K562 (cell line): Measurements from ENCODE around the gene DACT3. TPM values are rescaled to one million over a fixed set of nuclear protein-coding genes. Genes with fewer than 3 reads are reported as not detected.

Experiments used
- ATAC-seq: fragments of 200-7000 bp; cut with Tn5 transposase; 3 replicates; pipeline ENCODE4 v1.9.1; 2020; ENCODE audit warnings: moderate library complexity
- BruUV-seq: library from RNA; stranded (reverse); fragments of 400-500 nt; replicated peaks from 2 replicates; lab custom pipeline; 2021; lab: Mats Ljungman, UMichigan
- CTCF ChIA-PET: fragments of 300-600 bp; formaldehyde crosslinking; extraction: SDS; loops from one replicate; lab custom pipeline; 2021; ENCODE audit warnings: low intra/inter-chr PET ratio; lab: Yijun Ruan, JAX
- POLR2A ChIA-PET: fragments of 300-600, 350-650 bp; sonication (Branson Sonifier 250); formaldehyde crosslinking; extraction: SDS; loops from one replicate; lab custom pipeline; 2021; ENCODE audit warnings: antibody characterized with exemption, inconsistent platforms; lab: Yijun Ruan, JAX
- DNase-seq, 4 experiments: peaks; one replicate each; pipeline versions ENCODE4 v3.0.0 to v3.0.0-alpha.2; 2011 to 2018; ENCODE audit warnings: low spot score in 3 of 4, mixed read lengths in 3 of 4; ENCODE audit errors: extremely low read depth in 1 of 4
- FAIRE-seq: peaks from 2 replicates; lab custom pipeline; 2011; peaks lifted over from hg19 to GRCh38; lab: Jason Lieb, UNC
- H2AFZ ChIP-seq: 2 replicates; pipeline ENCODE4 v1.6.0; 2011; ENCODE audit warnings: low read depth, low read length, control low read depth, inconsistent platforms
- H3K27ac ChIP-seq: fragments of 200-600 bp; 3 replicates; pipeline ENCODE4 v1.8.0; 2011; ENCODE audit warnings: low read depth, mild to moderate bottlenecking, control low read depth, inconsistent platforms, low read length, moderate library complexity, mixed read lengths; ENCODE audit errors: extremely low read depth
- H3K27me3 ChIP-seq, 2 experiments: fragments of 300-600 bp in 1 of 2; 2 replicates in 1 of 2; 3 replicates in 1 of 2; pipeline versions ENCODE4 v1.6.0 to v1.8.0; 2011; ENCODE audit warnings: inconsistent platforms in 2 of 2, low read length in 2 of 2, mild to moderate bottlenecking in 1 of 2, mixed read lengths in 1 of 2, moderate library complexity in 1 of 2; ENCODE audit not compliant: control insufficient read depth in 2 of 2, insufficient read depth in 2 of 2
- H3K36me3 ChIP-seq: fragments of 300-600 bp; 3 replicates; pipeline ENCODE4 v1.8.0; 2011; ENCODE audit warnings: mild to moderate bottlenecking, low read length, inconsistent platforms; ENCODE audit not compliant: control insufficient read depth, insufficient read depth
- H3K4me1 ChIP-seq, 2 experiments: fragments of 200-600 bp in 1 of 2; replicated peaks in 1 of 2; 2 replicates in 1 of 2; 3 replicates in 1 of 2; pipeline versions ENCODE4 v1.5.1 to v1.8.0; 2011; ENCODE audit warnings: inconsistent platforms in 2 of 2, low read length in 2 of 2, mild to moderate bottlenecking in 1 of 2, mixed read lengths in 1 of 2, moderate library complexity in 1 of 2; ENCODE audit not compliant: control insufficient read depth in 2 of 2, insufficient read depth in 2 of 2
- H3K4me2 ChIP-seq: 2 replicates; pipeline ENCODE4 v1.6.1; 2011; ENCODE audit warnings: low read length, control low read depth, inconsistent platforms, mixed read lengths; ENCODE audit not compliant: insufficient read depth
- H3K4me3 ChIP-seq: fragments of 200-600 bp; sonication (generic), shearing (Covaris generic); 2 replicates; pipeline ENCODE4 v1.5.1; 2016; ENCODE audit warnings: control low read depth, inconsistent platforms
- H3K79me2 ChIP-seq: fragments of 200-600 bp; 3 replicates; pipeline ENCODE4 v1.8.0; 2011; ENCODE audit warnings: low read length, inconsistent platforms; ENCODE audit not compliant: control insufficient read depth, insufficient read depth
- H3K9ac ChIP-seq, 2 experiments: 2 replicates each; pipeline versions ENCODE4 v1.6.0 to v1.6.1; 2011; ENCODE audit warnings: low read depth in 2 of 2, low read length in 2 of 2, control low read depth in 1 of 2, inconsistent platforms in 1 of 2, mild to moderate bottlenecking in 1 of 2, mixed read lengths in 1 of 2; ENCODE audit not compliant: insufficient read depth in 1 of 2
- H3K9me1 ChIP-seq: one replicate; pipeline ENCODE4 v1.6.0; 2011; ENCODE audit warnings: inconsistent platforms, mild to moderate bottlenecking, low read length, moderate library complexity; ENCODE audit not compliant: control insufficient read depth, insufficient read depth
- H3K9me3 ChIP-seq: replicated peaks from 2 replicates; pipeline ENCODE4 v1.5.1; 2011; ENCODE audit warnings: low read depth, low read length, inconsistent platforms; ENCODE audit not compliant: control insufficient read depth, insufficient read depth
- H4K20me1 ChIP-seq: replicated peaks from 2 replicates; pipeline ENCODE4 v1.6.1; 2011; ENCODE audit warnings: low read length, inconsistent platforms, mixed read lengths; ENCODE audit not compliant: control insufficient read depth, insufficient read depth
- DMBX1 ChIP-seq: fragments of 250-450 bp; sonication (Bioruptor Pico); IDR thresholded peaks from 2 replicates; pipeline ENCODE4 v1.8.0; 2022; ENCODE audit warnings: inconsistent platforms, mild to moderate bottlenecking, moderate library complexity, borderline replicate concordance
- EWSR1 ChIP-seq: fragments of 450-650 bp; IDR thresholded peaks from 2 replicates; pipeline ENCODE4 v1.6.1; 2018; ENCODE audit warnings: borderline replicate concordance, mild to moderate bottlenecking, low read depth, moderate library complexity; ENCODE audit not compliant: partially characterized antibody
- TBL1XR1 ChIP-seq, 2 experiments: IDR thresholded peaks; 2 replicates each; pipeline ENCODE4 v1.6.1; 2012; ENCODE audit warnings: improper control_type of control experiment in 2 of 2, low read length in 2 of 2, mild to moderate bottlenecking in 1 of 2
- USF1 ChIP-seq: sonication (generic); formaldehyde crosslinking; IDR thresholded peaks from 2 replicates; pipeline ENCODE4 v1.9.0; 2022; ENCODE audit warnings: mild to moderate bottlenecking, missing genetic modification reagents
- ZNF239 ChIP-seq: fragments of 250-450 bp; sonication (Bioruptor Pico); IDR thresholded peaks from 2 replicates; pipeline ENCODE4 v1.4.0; 2020; ENCODE audit warnings: mild to moderate bottlenecking
- WGBS: fragments of 100-300 bp; shearing (Covaris generic); methylation state at CpG from one replicate; pipeline ENCODE4 v1.1.6; 2016; ENCODE audit warnings: low coverage, mixed read lengths; ENCODE audit not compliant: insufficient coverage; ENCODE audit errors: missing lambda C conversion rate; 5-methylcytosine and 5-hydroxymethylcytosine counted together
- in situ Hi-C: fragments of 300-500 bp; cut with MboI; formaldehyde crosslinking; loops from 4 replicates; pipeline ENCODE4 v1.15.0; 2018; ENCODE audit warnings: inconsistent platforms, mixed read lengths
- intact Hi-C: fragments of 100-400 bp; cut with micrococcal nuclease; formaldehyde crosslinking; loops from 2 replicates; pipeline ENCODE4 v1.14.2; 2022
- polyA plus RNA-seq, 8 experiments: library from polyadenylated mRNA; depleted of rRNA in 4 of 8; stranded (reverse) in 5 of 8; unstranded in 3 of 8; fragments of >200 nt; fragmentation: Nextera tagmentation in 2 of 8; fragmentation: Illumina TruSeq in 1 of 8; extraction: Ambion mirVana in 2 of 8; extraction: Trizol in 1 of 8; gene quantifications; 2 replicates each; pipeline versions ENCODE4 v1.2.1 to v1.2.3, GENCODE V29; 2011 to 2014; ENCODE audit warnings: inconsistent platforms in 1 of 8, missing spikeins in 1 of 8
- total RNA-seq, 7 experiments: library from RNA; depleted of rRNA in 6 of 7; stranded (reverse); fragments of >200 nt in 6 of 7; fragmentation: Illumina TruSeq in 2 of 7; extraction: Trizol in 2 of 7; gene quantifications; 2 replicates each; pipeline versions ENCODE4 v1.2.1 to v1.2.3, GENCODE V29; 2011 to 2021; ENCODE audit warnings: low replicate concordance in 1 of 7
- TF ChIP-seq, protein P1 (sequence below): fragments of 450-650 bp; conservative IDR thresholded peaks from 2 replicates; pipeline ENCODE4 v1.6.1; 2016; ENCODE audit warnings: missing genetic modification characterization, low read depth, mild to moderate bottlenecking, control low read depth, missing compliant biosample characterization

Gene DACT3
- total and polyA plus RNA-seq, 9 of the 15 experiments (the other 6 are each of a cell fraction or from before 2014, with no cell fraction given): 0.67 to 6.5 (median 3.5) TPM

- H3K4me1 ChIP-seq: peaks cover 4 to 6% of the 10 kb centered on the region in 2 experiments; a peak in 4 of 5 replicates
- no peaks in the 10 kb centered on the region for H3K9me1 ChIP-seq
- no peaks in the 10 kb centered on the region for H3K27me3 ChIP-seq
- POLR2A ChIA-PET: no interaction called here
- no peak overlapping the region for H3K4me2 ChIP-seq
- H3K9me3 ChIP-seq: no peaks in the 10 kb centered on the region
- H3K9ac ChIP-seq: no peak overlapping the region
- BruUV-seq: no TSS peak
- in situ Hi-C loops: no loop called here
- intact Hi-C loops: no loop called here
- DNase-seq (peak in 1 of 4 experiments; percentile 6), FAIRE-seq (no peak), ATAC-seq (peak; percentile 33; the same call in 2 of the 3 replicates)
- H3K27ac ChIP-seq: no peak overlapping the region
- 21% methylated on average over 3 of the region's 3 CpGs for WGBS
- no peaks in the 10 kb centered on the region for H3K36me3 ChIP-seq
- no peaks in the 10 kb centered on the region for H4K20me1 ChIP-seq
- no peak overlapping the region for H3K4me3 ChIP-seq
- CTCF ChIA-PET: no interaction called here
- no peak for TF ChIP-seq ZNF239
- TF ChIP-seq TBL1XR1 (IDR thresholded peaks at IDR 0.05; ENCODE audit: low read length in 2 of 2): no peak
- TF ChIP-seq EWSR1: no peak
- no peak for TF ChIP-seq USF1
- H2AFZ ChIP-seq: peak overlapping the region; percentile 21; the same call in 1 of the 2 replicates
- H3K79me2 ChIP-seq: no peaks in the 10 kb centered on the region
Observed at GRCh38 chr19:46644720-46645119, 16.3 kb downstream of the DACT3 start.

DNA sequence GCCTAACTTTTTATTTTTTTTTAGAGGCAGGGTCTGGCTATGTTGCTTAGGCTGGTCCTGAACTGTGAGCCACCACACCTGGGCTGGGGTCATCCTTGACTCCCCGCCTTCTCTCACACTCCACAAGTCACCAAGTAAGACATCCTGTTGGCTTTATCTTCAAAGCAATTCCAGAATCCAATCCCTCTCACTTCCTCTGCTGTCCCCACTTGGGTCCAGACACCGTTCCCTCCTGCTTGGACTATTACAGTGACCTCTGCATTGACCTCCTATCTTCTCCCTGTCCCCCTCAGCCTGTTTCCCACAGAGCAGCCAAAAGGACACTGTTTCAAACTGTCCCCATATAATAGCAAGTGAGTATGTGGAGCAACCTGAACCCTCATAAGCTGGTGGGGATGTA is 20.3 kb downstream of the DACT3 start:
- H3K27me3 ChIP-seq: no peaks in the 10 kb centered on the region
- 55% methylated on average over 2 of the region's 2 CpGs for WGBS
- no peak overlapping the region for H3K4me2 ChIP-seq
- no TSS peak for BruUV-seq
- no peaks in the 10 kb centered on the region for H3K79me2 ChIP-seq
- peaks cover 18 to 36% of the 10 kb centered on the region in 2 experiments; a peak in 4 of 5 replicates for H3K4me1 ChIP-seq
- no peaks in the 10 kb centered on the region for H3K9me3 ChIP-seq
- TF ChIP-seq, protein P1, sequence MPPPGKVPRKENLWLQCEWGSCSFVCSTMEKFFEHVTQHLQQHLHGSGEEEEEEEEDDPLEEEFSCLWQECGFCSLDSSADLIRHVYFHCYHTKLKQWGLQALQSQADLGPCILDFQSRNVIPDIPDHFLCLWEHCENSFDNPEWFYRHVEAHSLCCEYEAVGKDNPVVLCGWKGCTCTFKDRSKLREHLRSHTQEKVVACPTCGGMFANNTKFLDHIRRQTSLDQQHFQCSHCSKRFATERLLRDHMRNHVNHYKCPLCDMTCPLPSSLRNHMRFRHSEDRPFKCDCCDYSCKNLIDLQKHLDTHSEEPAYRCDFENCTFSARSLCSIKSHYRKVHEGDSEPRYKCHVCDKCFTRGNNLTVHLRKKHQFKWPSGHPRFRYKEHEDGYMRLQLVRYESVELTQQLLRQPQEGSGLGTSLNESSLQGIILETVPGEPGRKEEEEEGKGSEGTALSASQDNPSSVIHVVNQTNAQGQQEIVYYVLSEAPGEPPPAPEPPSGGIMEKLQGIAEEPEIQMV (tag): peak; percentile 41; the same call in 1 of the 2 replicates
- TF ChIP-seq DMBX1 (CRISPR knock-in tag): no peak
- H3K4me3 ChIP-seq: no peak overlapping the region
- CTCF ChIA-PET: no interaction called here
- no peaks in the 10 kb centered on the region for H4K20me1 ChIP-seq
- no peak for ATAC-seq
- intact Hi-C loops (no loop called here), in situ Hi-C loops (no loop called here)
- H3K9me1 ChIP-seq: no peaks in the 10 kb centered on the region
- no peak overlapping the region for H2AFZ ChIP-seq
- H3K9ac ChIP-seq: peak overlapping the region in 1 of 2 experiments; percentile 19; a peak in 1 of 4 replicates
- FAIRE-seq: no peak
- peak in 1 of 4 experiments; percentile 2 for DNase-seq
- H3K27ac ChIP-seq: no peak overlapping the region
- POLR2A ChIA-PET: interaction anchor here (0.9 kb wide), 1 partner anchor 93 kb away, joined by 3 read pairs; no protein-coding TSS in a partner anchor
- no peaks in the 10 kb centered on the region for H3K36me3 ChIP-seq
